HepG2 (cell line): ENCODE data around the gene IQCE. TPM values are rescaled to one million over a fixed set of nuclear protein-coding genes. Genes with fewer than 3 reads are reported as not detected.

Experiments used
- ARNT ChIP-seq: fragments of 450-650 bp; IDR thresholded peaks from 2 replicates; pipeline ENCODE4 v1.6.1; 2017
- ELF4 ChIP-seq: sonication (generic); formaldehyde crosslinking; IDR thresholded peaks from 2 replicates; pipeline ENCODE4 v1.5.0; 2020; ENCODE audit warnings: missing genetic modification reagents, mild to moderate bottlenecking, moderate library complexity, borderline replicate concordance
- MATR3 ChIP-seq: sonication (generic); formaldehyde crosslinking; IDR thresholded peaks from 2 replicates; pipeline ENCODE4 v1.4.0; 2020; ENCODE audit warnings: missing genetic modification reagents
- PBX2 ChIP-seq: IDR thresholded peaks from 2 replicates; pipeline ENCODE4 v1.6.1; 2016; ENCODE audit warnings: control low read depth
- TFDP2 ChIP-seq: sonication (generic); formaldehyde crosslinking; IDR thresholded peaks from 2 replicates; pipeline ENCODE4 v1.4.0; 2020; ENCODE audit warnings: missing genetic modification reagents
- THRA ChIP-seq: sonication (generic); formaldehyde crosslinking; IDR thresholded peaks from 2 replicates; pipeline ENCODE4 v1.4.0; 2020; ENCODE audit warnings: missing genetic modification reagents, borderline replicate concordance
- TIGD3 ChIP-seq: sonication (generic); formaldehyde crosslinking; IDR thresholded peaks from 2 replicates; pipeline ENCODE4 v1.5.1; 2020; ENCODE audit warnings: mild to moderate bottlenecking, missing genetic modification reagents, borderline replicate concordance
- UBTF ChIP-seq: sonication (generic); formaldehyde crosslinking; IDR thresholded peaks from 2 replicates; pipeline ENCODE4 v1.4.0; 2020; ENCODE audit warnings: mild to moderate bottlenecking, missing genetic modification reagents
- ZHX2 ChIP-seq, 2 experiments: sonication (generic) in 1 of 2; formaldehyde crosslinking in 1 of 2; IDR thresholded peaks; 2 replicates each; pipeline versions ENCODE4 v1.6.1 to v1.9.0; 2014 to 2022; ENCODE audit warnings: antibody characterized with exemption in 1 of 2, borderline replicate concordance in 1 of 2, inconsistent platforms in 1 of 2, low read depth in 1 of 2, missing genetic modification reagents in 1 of 2
- ZNF264 ChIP-seq: sonication (generic); formaldehyde crosslinking; IDR thresholded peaks from 2 replicates; pipeline ENCODE4 v1.4.0; 2020; ENCODE audit warnings: missing genetic modification reagents
- ZNF547 ChIP-seq: sonication (generic); formaldehyde crosslinking; IDR thresholded peaks from 2 replicates; pipeline ENCODE4 v1.5.1; 2020; ENCODE audit warnings: mild to moderate bottlenecking, missing genetic modification reagents
- ZNF569 ChIP-seq: sonication (generic); formaldehyde crosslinking; IDR thresholded peaks from 2 replicates; pipeline ENCODE4 v1.5.0; 2020; ENCODE audit warnings: mild to moderate bottlenecking, missing genetic modification reagents, moderate library complexity, borderline replicate concordance
- ZNF841 ChIP-seq: sonication (generic); formaldehyde crosslinking; IDR thresholded peaks from 2 replicates; pipeline ENCODE4 v1.8.1; 2023; ENCODE audit warnings: missing genetic modification reagents, borderline replicate concordance
- ZSCAN29 ChIP-seq: sonication (generic); formaldehyde crosslinking; conservative IDR thresholded peaks from 2 replicates; pipeline ENCODE4 v1.4.0; 2020; ENCODE audit warnings: mild to moderate bottlenecking, missing genetic modification reagents
- polyA plus RNA-seq, 8 experiments: library from polyadenylated mRNA; depleted of rRNA in 3 of 8; stranded (reverse) in 7 of 8; unstranded in 1 of 8; fragments of >200 nt; fragmentation: Illumina TruSeq in 4 of 8; extraction: Trizol in 4 of 8; gene quantifications; 2 replicates each; pipeline versions ENCODE4 v1.2.1 to v1.2.3, GENCODE V29; 2011 to 2016; ENCODE audit warnings: low read depth in 4 of 8, missing spikeins in 1 of 8, mixed read lengths in 1 of 8; ENCODE audit not compliant: insufficient read depth in 1 of 8
- total RNA-seq, 5 experiments: library from RNA; depleted of rRNA; stranded (reverse); fragments of >200 nt; fragmentation: Illumina TruSeq; extraction: Trizol; gene quantifications; 2 replicates each; pipeline ENCODE4 v1.2.3, GENCODE V29; 2016; ENCODE audit warnings: low read depth in 1 of 5

Gene IQCE
- total and polyA plus RNA-seq, 2 of the 13 experiments (the other 11 are each of a cell fraction or from before 2014, with no cell fraction given), result 1.5 to 2.5 TPM

GRCh38 chr7:2638224-2638991, 79.6 kb downstream of the IQCE start (continued):
- TF ChIP-seq TIGD3 (CRISPR knock-in tag) (peak; percentile 66; the same call in 1 of the 2 replicates), ARNT (no peak), ZNF547 (CRISPR knock-in tag) (no peak; the same call in 1 of the 2 replicates), TFDP2 (CRISPR knock-in tag) (peak; percentile 84), ZSCAN29 (no peak), PBX2 (no peak), UBTF (peak; percentile 82), THRA (CRISPR knock-in tag) (peak; percentile 56; the same call in 1 of the 2 replicates), ZNF841 (CRISPR knock-in tag) (no peak), ZNF264 (CRISPR knock-in tag) (peak; percentile 83; the same call in 1 of the 2 replicates), ZHX2 (IDR thresholded peaks at IDR 0.05; ENCODE audit: low read depth) (no peak), ZHX2 (CRISPR knock-in tag; IDR thresholded peaks at IDR 0.05; ENCODE audit: borderline replicate concordance) (peak; percentile 57; the same call in 1 of the 2 replicates), ELF4 (CRISPR knock-in tag) (no peak), MATR3 (CRISPR knock-in tag) (no peak), ZNF569 (no peak)
